ENCODE data around the gene NANOS2.
"Not testable (repeated sequence)": the region's sequence is repeated elsewhere in the genome, so short reads cannot be mapped to it uniquely, and the experiment has no call there.

The NANOS2 gene

GRCh38 chr19:45873219-45873772 is 41.3 kb downstream of the NANOS2 start:
- FAIRE-seq, result no peak

- no peak for FAIRE-seq
Measured at GRCh38 chr19:45872095-45872919, 42.3 kb downstream of the NANOS2 start.

- no peak for FAIRE-seq
Measured at GRCh38 chr19:45870798-45871197, 43.8 kb downstream of the NANOS2 start.

- FAIRE-seq, result not testable (repeated sequence)
Measured at GRCh38 chr19:45867241-45867640, 47.3 kb downstream of the NANOS2 start.

DNA sequence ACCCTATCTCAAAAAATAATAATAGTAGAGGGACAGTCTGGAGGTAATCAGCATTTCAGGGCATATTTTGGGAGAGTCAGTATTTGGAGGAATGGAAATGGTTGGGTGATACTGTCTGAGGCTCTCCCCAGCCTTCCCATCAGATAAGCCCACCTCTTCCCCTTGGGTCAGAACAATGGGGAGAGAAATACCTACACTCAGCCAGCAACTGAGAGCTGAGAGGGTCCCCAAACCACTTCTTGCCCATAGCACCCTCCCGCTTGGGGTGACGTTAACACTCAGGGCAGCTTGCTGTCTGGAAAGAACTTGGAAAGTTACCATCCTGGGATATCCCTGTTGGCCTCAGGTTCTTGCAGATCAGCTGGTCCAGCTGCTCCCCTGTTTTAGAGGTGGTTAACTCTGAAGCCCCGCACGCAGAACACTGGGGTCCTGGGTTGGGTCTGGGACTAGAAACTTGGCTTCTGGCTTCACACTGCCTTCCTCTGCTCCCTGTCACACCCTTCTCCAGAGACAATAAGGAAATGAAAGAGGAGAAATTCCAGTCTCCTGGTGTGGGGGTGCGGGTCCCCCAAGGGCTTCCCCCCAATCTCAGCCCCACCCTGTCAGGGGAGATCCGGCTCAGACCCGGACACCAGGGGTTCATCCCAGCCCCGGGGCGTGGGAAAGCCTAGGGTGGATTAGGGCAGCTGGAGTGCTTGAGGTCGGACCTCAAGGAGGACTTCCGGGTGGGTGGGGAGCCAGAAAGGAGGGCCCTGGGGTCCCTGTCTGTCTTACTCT is 48.0 kb downstream of the NANOS2 start:
- FAIRE-seq, result no peak

- no peak for FAIRE-seq
Measured at GRCh38 chr19:45865269-45865948, 49.2 kb downstream of the NANOS2 start.

GRCh38 chr19:45864629-45865082 is 49.9 kb downstream of the NANOS2 start:
- no peak for FAIRE-seq

DNA sequence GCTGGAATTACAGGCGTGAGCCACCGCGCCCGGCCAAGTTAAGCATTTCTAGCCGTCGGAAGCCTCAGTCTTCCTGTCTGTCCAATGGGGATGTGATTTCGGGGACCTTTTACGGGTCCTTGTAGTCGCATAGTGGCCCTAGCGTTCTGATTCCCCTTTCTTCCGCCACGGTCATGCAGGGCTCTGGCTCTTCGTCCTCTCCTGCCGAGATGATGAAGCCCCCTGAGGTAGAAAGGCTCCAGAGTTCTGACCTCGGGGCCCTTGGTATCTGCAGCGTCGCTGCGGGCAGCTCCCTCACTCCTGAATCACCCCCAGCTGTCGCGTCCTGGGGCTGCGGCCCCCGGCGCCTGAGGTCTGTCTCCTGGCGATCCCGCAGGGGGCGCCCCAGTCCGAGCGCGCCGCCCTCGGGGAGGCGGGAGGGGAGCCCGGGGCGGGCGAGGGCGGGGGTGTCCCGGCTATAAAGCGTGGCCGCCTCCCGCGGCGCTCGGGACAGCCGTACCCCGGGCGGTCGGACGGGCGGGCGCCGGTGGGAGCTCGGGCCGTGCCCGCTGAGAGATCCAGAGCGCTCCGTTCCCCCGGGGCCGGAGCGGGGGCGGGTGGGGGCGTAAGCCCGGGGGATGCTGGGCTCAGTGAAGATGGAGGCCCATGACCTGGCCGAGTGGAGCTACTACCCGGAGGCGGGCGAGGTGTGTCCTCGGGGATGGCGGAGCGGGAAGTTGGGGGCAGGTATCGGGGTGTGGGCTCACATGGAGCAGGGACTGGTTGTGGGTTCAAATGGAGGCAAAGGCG is 50.5 kb downstream of the NANOS2 start, which contains the start of gene FOXA3:
Gene FOXA3, plus strand, starts transcription at position 487 of the 789 bp plus-strand sequence. Its CDS starts 131 bp downstream, at position 618.
- FAIRE-seq, result no peak

DNA sequence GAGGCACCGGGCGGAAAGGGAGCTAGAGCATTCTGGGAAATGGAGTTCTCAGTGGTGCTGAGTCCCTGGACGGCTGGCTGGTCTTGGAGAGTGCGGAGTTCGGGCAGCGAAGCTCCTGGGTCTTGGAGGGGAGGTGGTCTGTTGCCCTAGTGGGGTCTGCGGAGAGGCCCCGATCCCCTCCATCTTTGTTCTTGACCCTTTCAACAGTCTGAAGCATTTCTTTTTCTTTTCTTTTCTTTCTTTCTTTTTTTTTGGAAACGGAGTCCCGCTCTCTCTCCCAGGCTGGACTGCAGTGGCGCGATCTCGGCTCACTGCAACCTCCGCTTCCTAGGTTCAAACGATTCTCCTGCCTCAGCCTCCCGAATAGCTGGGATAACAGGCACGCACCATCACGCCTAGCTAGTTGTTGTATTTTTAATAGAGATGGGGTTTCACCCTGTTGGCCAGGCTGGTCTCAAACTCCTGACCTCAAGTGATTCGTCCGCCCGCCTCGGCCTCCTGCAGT is 51.2 kb downstream of the NANOS2 start:
- FAIRE-seq, result peak; percentile 55

All from islet of Langerhans (tissue), 1 donor.